Astrocyte (in vitro differentiated cells and primary cell): ENCODE results near the gene NISCH. TPM values are rescaled to one million over a fixed set of nuclear protein-coding genes. Genes with fewer than 3 reads are reported as not detected.

Experiments used
- DNase-seq: peaks from one replicate; pipeline ENCODE4 v3.0.0-alpha.2; 2010; ENCODE audit warnings: low read depth
- FAIRE-seq: peaks from 2 replicates; lab custom pipeline; 2011; peaks lifted over from hg19 to GRCh38; lab: Jason Lieb, UNC
- H2AFZ ChIP-seq: 2 replicates; pipeline ENCODE4 v1.6.0; 2012; ENCODE audit warnings: low read depth, low read length, inconsistent platforms
- H3K27ac ChIP-seq: 2 replicates; pipeline ENCODE4 v1.5.1; 2011; ENCODE audit warnings: low read depth, low read length, inconsistent platforms
- H3K27me3 ChIP-seq: 2 replicates; pipeline ENCODE4 v1.6.0; 2011; ENCODE audit warnings: low read length, inconsistent platforms; ENCODE audit not compliant: insufficient read depth
- H3K36me3 ChIP-seq: 2 replicates; pipeline ENCODE4 v1.5.1; 2011; ENCODE audit warnings: low read length, inconsistent platforms; ENCODE audit not compliant: insufficient read depth
- H3K4me1 ChIP-seq: 2 replicates; pipeline ENCODE4 v1.5.1; 2011; ENCODE audit warnings: low read length, inconsistent platforms; ENCODE audit not compliant: insufficient read depth
- H3K4me2 ChIP-seq: 2 replicates; pipeline ENCODE4 v1.6.0; 2012; ENCODE audit warnings: low read length, inconsistent platforms
- H3K4me3 ChIP-seq: 2 replicates; pipeline ENCODE4 v1.5.1; 2011; ENCODE audit warnings: low read depth, mild to moderate bottlenecking, low read length, inconsistent platforms; ENCODE audit not compliant: insufficient read depth
- H3K79me2 ChIP-seq: 2 replicates; pipeline ENCODE4 v1.6.0; 2012; ENCODE audit warnings: mild to moderate bottlenecking, low read length, inconsistent platforms; ENCODE audit not compliant: insufficient read depth
- H3K9ac ChIP-seq: 2 replicates; pipeline ENCODE4 v1.6.0; 2012; ENCODE audit warnings: mild to moderate bottlenecking, low read length, inconsistent platforms
- H3K9me3 ChIP-seq: 2 replicates; pipeline ENCODE4 v1.5.1; 2012; ENCODE audit warnings: low read depth, mild to moderate bottlenecking, low read length, inconsistent platforms; ENCODE audit not compliant: insufficient read depth
- H4K20me1 ChIP-seq: 2 replicates; pipeline ENCODE4 v1.6.0; 2012; ENCODE audit warnings: low read length, inconsistent platforms; ENCODE audit not compliant: insufficient read depth
- H3K27ac Mint-ChIP-seq: one replicate; pipeline ENCODE4 v1.8.0; 2021; ENCODE audit warnings: mild to moderate bottlenecking, mixed read lengths; ENCODE audit not compliant: unreplicated experiment
- H3K27me3 Mint-ChIP-seq: one replicate; pipeline ENCODE4 v1.8.0; 2021; ENCODE audit warnings: low read depth, mixed read lengths; ENCODE audit not compliant: unreplicated experiment
- H3K36me3 Mint-ChIP-seq: one replicate; pipeline ENCODE4 v1.8.0; 2021; ENCODE audit warnings: low read depth, mixed read lengths; ENCODE audit not compliant: unreplicated experiment
- H3K4me1 Mint-ChIP-seq: one replicate; pipeline ENCODE4 v1.8.0; 2021; ENCODE audit warnings: low read depth, mixed read lengths; ENCODE audit not compliant: unreplicated experiment
- H3K4me3 Mint-ChIP-seq: one replicate; pipeline ENCODE4 v1.8.0; 2021; ENCODE audit warnings: mild to moderate bottlenecking, moderate library complexity, mixed read lengths; ENCODE audit not compliant: unreplicated experiment
- H3K9me3 Mint-ChIP-seq: one replicate; pipeline ENCODE4 v1.8.0; 2021; ENCODE audit warnings: mild to moderate bottlenecking, mixed read lengths; ENCODE audit not compliant: unreplicated experiment
- CTCF ChIP-seq: IDR thresholded peaks from 2 replicates; pipeline ENCODE4 v1.5.1; 2011; ENCODE audit warnings: low read depth, mild to moderate bottlenecking, inconsistent platforms, low read length, moderate library complexity; ENCODE audit not compliant: insufficient read depth
- EZH2 ChIP-seq: IDR thresholded peaks from 2 replicates; pipeline ENCODE4 v1.6.1; 2012; ENCODE audit warnings: mild to moderate bottlenecking, low read length, inconsistent platforms; ENCODE audit not compliant: insufficient read depth
- total RNA-seq: library from RNA; stranded (reverse); gene quantifications from 2 replicates; pipeline ENCODE4 v1.2.1, GENCODE V29; 2021

NISCH gene
- total RNA-seq, 1 donor from 2014 or later: 118 TPM

GRCh38 chr3:52533623-52534280 is 78.3 kb downstream of the NISCH start, which contains the start of gene NT5DC2:
NT5DC2 (minus strand) TSS chr3:52533857; CDS start chr3:52533737, 120 bp downstream.
- Histone ChIP-seq H3K36me3 (peaks cover 3% of the 10 kb centered on the region), H3K79me2 (peaks cover 77% of the 10 kb centered on the region), H3K9me3 (no peaks in the 10 kb centered on the region), H4K20me1 (peaks cover 54% of the 10 kb centered on the region), H3K4me1 (peaks cover 60% of the 10 kb centered on the region), H3K27me3 (no peaks in the 10 kb centered on the region), H3K4me2 (peak within 1 kb of the TSS; percentile 92), H2AFZ (peak within 1 kb of the TSS; percentile 44), H3K27ac (peak within 1 kb of the TSS; percentile 70), H3K9ac (peak within 1 kb of the TSS; percentile 82), H3K4me3 (peak within 1 kb of the TSS; percentile 68)
- Mint-ChIP-seq H3K27ac (peak within 1 kb of the TSS; percentile 92), H3K4me1 (peaks cover 19% of the 10 kb centered on the region), H3K27me3 (no peaks in the 10 kb centered on the region), H3K9me3 (no peaks in the 10 kb centered on the region), H3K36me3 (peaks cover 10% of the 10 kb centered on the region), H3K4me3 (peak within 1 kb of the TSS; percentile 88)
- DNase-seq: peak; percentile 27
- FAIRE-seq: no peak
- TF ChIP-seq EZH2 (no peak), CTCF (no peak)

- Mint-ChIP-seq H3K4me1 (peaks cover 26% of the 10 kb centered on the region), H3K27ac (peak overlapping the region; percentile 92), H3K36me3 (peaks cover 11% of the 10 kb centered on the region), H3K27me3 (no peaks in the 10 kb centered on the region), H3K9me3 (no peaks in the 10 kb centered on the region), H3K4me3 (peak overlapping the region; percentile 84)
- Histone ChIP-seq H3K4me1 (peaks cover 67% of the 10 kb centered on the region), H3K27ac (peak overlapping the region; percentile 19), H3K27me3 (no peaks in the 10 kb centered on the region), H2AFZ (peak overlapping the region; percentile 44), H3K36me3 (no peaks in the 10 kb centered on the region), H3K4me2 (peak overlapping the region; percentile 87), H4K20me1 (peaks cover 54% of the 10 kb centered on the region), H3K9me3 (no peaks in the 10 kb centered on the region), H3K9ac (peak overlapping the region; percentile 79), H3K4me3 (peak overlapping the region; percentile 61), H3K79me2 (peaks cover 77% of the 10 kb centered on the region)
- FAIRE-seq: no peak
- TF ChIP-seq CTCF (no peak), EZH2 (no peak)
- DNase-seq: no peak
Observed at GRCh38 chr3:52534281-52535183, 79.1 kb downstream of the NISCH start.
